Measurements from ENCODE around the gene USB1. TPM values are rescaled to one million over a fixed set of nuclear protein-coding genes. Genes with fewer than 3 reads are reported as not detected.

Gene USB1
- total and polyA plus RNA-seq, 2 donors (not counting 1 experiment from before 2014, with no cell fraction given) = 18.8 to 32.7 TPM

GRCh38 chr16:58030136-58030840 is 29.1 kb downstream of the USB1 start:
- Histone ChIP-seq H3K9me3 (ENCODE audit: control insufficient read depth, insufficient read depth, low read depth, low read length) (no peaks in the 10 kb centered on the region), H3K9ac (ENCODE audit: insufficient read depth, low read length) (no peak overlapping the region), H3K4me1 (ENCODE audit: control insufficient read depth, extremely low read depth, insufficient read depth, low read length) (no peaks in the 10 kb centered on the region), H3K27ac (ENCODE audit: insufficient read depth, low read length) (no peak overlapping the region), H3K79me2 (ENCODE audit: control insufficient read depth, insufficient read depth, low read length) (no peaks in the 10 kb centered on the region), H3K4me3 (replicated peaks in 1 of 4; ENCODE audit: control extremely low read depth in 1 of 4, insufficient read depth in 1 of 4, low read depth in 3 of 4, low read length in 4 of 4) (no peak overlapping the region), H2AFZ (ENCODE audit: low read length) (no peak overlapping the region), H3K27me3 (ENCODE audit: control insufficient read depth, insufficient read depth, low read length) (peaks cover 13% of the 10 kb centered on the region), H3K36me3 (ENCODE audit: control insufficient read depth, insufficient read depth, low read length) (no peaks in the 10 kb centered on the region), H4K20me1 (ENCODE audit: control insufficient read depth, extremely low read depth, insufficient read depth, low read length) (no peaks in the 10 kb centered on the region), H3K4me2 (ENCODE audit: extremely low read depth, insufficient read depth, low read length) (no peak overlapping the region)
- DNase-seq (ENCODE audit: low read depth in 2 of 2) = no peak
- TF ChIP-seq EZH2 (IDR thresholded peaks at IDR 0.05; ENCODE audit: low read length, missing control alignments) = no peak
- TF ChIP-seq CTCF (conservative IDR thresholded peaks at IDR 0.05 in 1 of 2, IDR thresholded peaks at IDR 0.05 in 1 of 2; ENCODE audit: low read depth in 1 of 2, low read length in 2 of 2) = no peak

- H2AFZ ChIP-seq (ENCODE audit: low read length) = no peak overlapping the region
- no peak for TF ChIP-seq CTCF (conservative IDR thresholded peaks at IDR 0.05 in 1 of 2, IDR thresholded peaks at IDR 0.05 in 1 of 2; ENCODE audit: low read depth in 1 of 2, low read length in 2 of 2)
- no peak for TF ChIP-seq EZH2 (IDR thresholded peaks at IDR 0.05; ENCODE audit: low read length, missing control alignments)
- no peak overlapping the region for H3K9ac ChIP-seq (ENCODE audit: insufficient read depth, low read length)
- H3K4me1 ChIP-seq (ENCODE audit: control insufficient read depth, extremely low read depth, insufficient read depth, low read length) = no peaks in the 10 kb centered on the region
- no peak for DNase-seq (ENCODE audit: low read depth in 2 of 2)
- H3K27me3 ChIP-seq (ENCODE audit: control insufficient read depth, insufficient read depth, low read length) = peaks cover 13% of the 10 kb centered on the region
- H3K4me3 ChIP-seq (replicated peaks in 1 of 4; ENCODE audit: control extremely low read depth in 1 of 4, insufficient read depth in 1 of 4, low read depth in 3 of 4, low read length in 4 of 4) = no peak overlapping the region
- no peaks in the 10 kb centered on the region for H3K79me2 ChIP-seq (ENCODE audit: control insufficient read depth, insufficient read depth, low read length)
- H3K9me3 ChIP-seq (ENCODE audit: control insufficient read depth, insufficient read depth, low read depth, low read length) = no peaks in the 10 kb centered on the region
- H3K36me3 ChIP-seq (ENCODE audit: control insufficient read depth, insufficient read depth, low read length) = no peaks in the 10 kb centered on the region
- no peak overlapping the region for H3K27ac ChIP-seq (ENCODE audit: insufficient read depth, low read length)
- no peaks in the 10 kb centered on the region for H4K20me1 ChIP-seq (ENCODE audit: control insufficient read depth, extremely low read depth, insufficient read depth, low read length)
- no peak overlapping the region for H3K4me2 ChIP-seq (ENCODE audit: extremely low read depth, insufficient read depth, low read length)
These were observed 30.0 kb downstream of the USB1 start for GRCh38 chr16:58031016-58031800.

GRCh38 chr16:58032710-58033293 is 31.6 kb downstream of the USB1 start:
- peaks cover 6% of the 10 kb centered on the region for H3K27me3 ChIP-seq (ENCODE audit: control insufficient read depth, insufficient read depth, low read length)
- no peak overlapping the region for H3K4me3 ChIP-seq (replicated peaks in 1 of 4; ENCODE audit: control extremely low read depth in 1 of 4, insufficient read depth in 1 of 4, low read depth in 3 of 4, low read length in 4 of 4)
- no peaks in the 10 kb centered on the region for H3K36me3 ChIP-seq (ENCODE audit: control insufficient read depth, insufficient read depth, low read length)
- no peak for DNase-seq (ENCODE audit: low read depth in 2 of 2)
- TF ChIP-seq CTCF (conservative IDR thresholded peaks at IDR 0.05 in 1 of 2, IDR thresholded peaks at IDR 0.05 in 1 of 2; ENCODE audit: low read depth in 1 of 2, low read length in 2 of 2) (no peak), EZH2 (IDR thresholded peaks at IDR 0.05; ENCODE audit: low read length, missing control alignments) (no peak)
- H3K9me3 ChIP-seq (ENCODE audit: control insufficient read depth, insufficient read depth, low read depth, low read length) = no peaks in the 10 kb centered on the region
- no peak overlapping the region for H3K9ac ChIP-seq (ENCODE audit: insufficient read depth, low read length)
- no peak overlapping the region for H3K4me2 ChIP-seq (ENCODE audit: extremely low read depth, insufficient read depth, low read length)
- H3K79me2 ChIP-seq (ENCODE audit: control insufficient read depth, insufficient read depth, low read length) = no peaks in the 10 kb centered on the region
- no peak overlapping the region for H2AFZ ChIP-seq (ENCODE audit: low read length)
- no peaks in the 10 kb centered on the region for H3K4me1 ChIP-seq (ENCODE audit: control insufficient read depth, extremely low read depth, insufficient read depth, low read length)
- H4K20me1 ChIP-seq (ENCODE audit: control insufficient read depth, extremely low read depth, insufficient read depth, low read length) = no peaks in the 10 kb centered on the region
- H3K27ac ChIP-seq (ENCODE audit: insufficient read depth, low read length) = no peak overlapping the region
